HepG2 (cell line): Measurements from ENCODE around the gene SAMD4B.

Experiments
- CREM ChIP-seq, 2 experiments: sonication (generic) in 1 of 2; formaldehyde crosslinking in 1 of 2; IDR thresholded peaks; 2 replicates each; pipeline versions ENCODE4 v1.4.0 to v1.6.1; 2016 to 2020; ENCODE audit warnings: antibody characterized with exemption in 1 of 2, mild to moderate bottlenecking in 1 of 2, missing genetic modification reagents in 1 of 2
- EP300 ChIP-seq, 3 experiments: sonication (generic) in 1 of 3; formaldehyde crosslinking in 1 of 3; IDR thresholded peaks; 2 replicates each; pipeline versions ENCODE4 v1.5.1 to v1.6.1; 2011 to 2020; ENCODE audit warnings: low read depth in 2 of 3, low read length in 2 of 3, borderline replicate concordance in 1 of 3, improper control_type of control experiment in 1 of 3, mild to moderate bottlenecking in 1 of 3, missing genetic modification reagents in 1 of 3, moderate library complexity in 1 of 3
- TBP ChIP-seq: sonication (generic); formaldehyde crosslinking; IDR thresholded peaks from 2 replicates; pipeline ENCODE4 v1.5.0; 2020; ENCODE audit warnings: missing genetic modification reagents

- TF ChIP-seq EP300 (IDR thresholded peaks at IDR 0.05; ENCODE audit: low read depth in 2 of 2, low read length in 2 of 2): no peak
- no peak for TF ChIP-seq EP300 (CRISPR knock-in tag; IDR thresholded peaks at IDR 0.05; ENCODE audit: borderline replicate concordance)
- peak; percentile 89 for TF ChIP-seq CREM (IDR thresholded peaks at IDR 0.05)
- TF ChIP-seq CREM (CRISPR knock-in tag; IDR thresholded peaks at IDR 0.05): peak; percentile 45; the same call in 1 of the 2 replicates
- TF ChIP-seq TBP: no peak
These were observed 67.2 kb downstream of the SAMD4B start for GRCh38 chr19:39409208-39410016.
